Mesenchymal stem cell (in vitro differentiated cells and primary cell): Measurements from ENCODE around the gene TBL1X.

Experiments used
- DNase-seq: peaks from one replicate; pipeline ENCODE4 v3.0.0-alpha.2; 2013
- H2AFZ ChIP-seq: one replicate; pipeline ENCODE4 v1.6.1; 2013; ENCODE audit warnings: low read depth, mild to moderate bottlenecking, control low read depth, inconsistent platforms, low read length, moderate library complexity
- H2AK5ac ChIP-seq: 2 replicates; pipeline ENCODE4 v1.6.1; 2013; ENCODE audit warnings: low read length, moderate library complexity, mild to moderate bottlenecking, inconsistent platforms; ENCODE audit not compliant: severe bottlenecking
- H2BK120ac ChIP-seq: one replicate; pipeline ENCODE4 v1.6.1; 2013; ENCODE audit warnings: low read depth, mild to moderate bottlenecking, inconsistent platforms, low read length, moderate library complexity
- H2BK12ac ChIP-seq, 2 experiments: one replicate each; pipeline ENCODE4 v1.6.1; 2013; ENCODE audit warnings: inconsistent platforms in 2 of 2, low read length in 2 of 2, mild to moderate bottlenecking in 2 of 2, moderate library complexity in 2 of 2, control low read depth in 1 of 2
- H2BK15ac ChIP-seq: one replicate; pipeline ENCODE4 v1.6.1; 2013; ENCODE audit warnings: mild to moderate bottlenecking, low read depth, inconsistent platforms; ENCODE audit not compliant: poor library complexity, severe bottlenecking
- H2BK5ac ChIP-seq: 2 replicates; pipeline ENCODE4 v1.6.1; 2013; ENCODE audit warnings: low read depth, mild to moderate bottlenecking, low read length, control low read depth, inconsistent platforms; ENCODE audit not compliant: poor library complexity, severe bottlenecking
- H3K14ac ChIP-seq, 2 experiments: one replicate each; pipeline ENCODE4 v1.6.1; 2013; ENCODE audit warnings: inconsistent platforms in 2 of 2, low read length in 2 of 2, control low read depth in 1 of 2, mild to moderate bottlenecking in 1 of 2, moderate library complexity in 1 of 2
- H3K18ac ChIP-seq, 2 experiments: one replicate each; pipeline ENCODE4 v1.6.1; 2013; ENCODE audit warnings: inconsistent platforms in 2 of 2, low read length in 2 of 2, control low read depth in 1 of 2, low read depth in 1 of 2, mild to moderate bottlenecking in 1 of 2
- H3K23ac ChIP-seq, 2 experiments: one replicate each; pipeline ENCODE4 v1.6.1; 2013; ENCODE audit warnings: inconsistent platforms in 2 of 2, low read length in 2 of 2, mild to moderate bottlenecking in 2 of 2, moderate library complexity in 2 of 2, control low read depth in 1 of 2
- H3K27ac ChIP-seq: 2 replicates; pipeline ENCODE4 v1.5.1; 2013; ENCODE audit warnings: mild to moderate bottlenecking, moderate library complexity, low read length, control low read depth, inconsistent platforms; ENCODE audit not compliant: poor library complexity, severe bottlenecking
- H3K27me3 ChIP-seq, 2 experiments: 2 replicates each; pipeline versions ENCODE4 v1.6.1 to v1.7.0; 2013; ENCODE audit warnings: low read length in 2 of 2, mild to moderate bottlenecking in 2 of 2, moderate library complexity in 2 of 2, control low read depth in 1 of 2, inconsistent platforms in 1 of 2; ENCODE audit not compliant: control insufficient read depth in 1 of 2, insufficient read depth in 1 of 2
- H3K36me3 ChIP-seq, 2 experiments: 2 replicates each; pipeline versions ENCODE4 v1.6.1 to v1.7.0; 2013; ENCODE audit warnings: low read length in 2 of 2, control low read depth in 1 of 2, inconsistent platforms in 1 of 2, low read depth in 1 of 2, mild to moderate bottlenecking in 1 of 2; ENCODE audit not compliant: insufficient read depth in 2 of 2, control insufficient read depth in 1 of 2
- H3K4ac ChIP-seq, 2 experiments: one replicate each; pipeline ENCODE4 v1.6.1; 2013; ENCODE audit warnings: inconsistent platforms in 2 of 2, low read length in 2 of 2, mild to moderate bottlenecking in 2 of 2, moderate library complexity in 2 of 2, control low read depth in 1 of 2, low read depth in 1 of 2
- H3K4me1 ChIP-seq: 2 replicates; pipeline ENCODE4 v1.6.1; 2013; ENCODE audit warnings: low read depth, low read length, control low read depth; ENCODE audit not compliant: control insufficient read depth, insufficient read depth
- H3K4me2 ChIP-seq: 2 replicates; pipeline ENCODE4 v1.6.1; 2013; ENCODE audit warnings: low read length, mild to moderate bottlenecking, inconsistent platforms; ENCODE audit not compliant: poor library complexity, severe bottlenecking
- H3K4me3 ChIP-seq, 2 experiments: 2 replicates each; pipeline versions ENCODE4 v1.5.1 to v1.7.0; 2013; ENCODE audit warnings: low read length in 2 of 2, mild to moderate bottlenecking in 2 of 2, control low read depth in 1 of 2, low read depth in 1 of 2; ENCODE audit not compliant: insufficient read depth in 1 of 2
- H3K79me1 ChIP-seq: replicated peaks from 2 replicates; pipeline ENCODE4 v1.6.1; 2013; ENCODE audit warnings: mild to moderate bottlenecking, control low read depth, low read length, inconsistent platforms; ENCODE audit not compliant: poor library complexity, severe bottlenecking
- H3K9ac ChIP-seq: 2 replicates; pipeline ENCODE4 v1.7.0; 2013; ENCODE audit warnings: mild to moderate bottlenecking, low read length, moderate library complexity
- H3K9me3 ChIP-seq: 2 replicates; pipeline ENCODE4 v1.7.0; 2013; ENCODE audit warnings: mild to moderate bottlenecking, low read length; ENCODE audit not compliant: control insufficient read depth
- H4K8ac ChIP-seq: one replicate; pipeline ENCODE4 v1.6.1; 2013; ENCODE audit warnings: inconsistent platforms, mild to moderate bottlenecking, low read length, moderate library complexity
- H4K91ac ChIP-seq: one replicate; pipeline ENCODE4 v1.6.1; 2013; ENCODE audit warnings: mild to moderate bottlenecking, low read length, inconsistent platforms
- WGBS: methylation state at CpG from one replicate; pipeline ENCODE4 v1.1.7; 2013; ENCODE audit warnings: mixed read lengths; 5-methylcytosine and 5-hydroxymethylcytosine counted together

The TBL1X gene

DNA sequence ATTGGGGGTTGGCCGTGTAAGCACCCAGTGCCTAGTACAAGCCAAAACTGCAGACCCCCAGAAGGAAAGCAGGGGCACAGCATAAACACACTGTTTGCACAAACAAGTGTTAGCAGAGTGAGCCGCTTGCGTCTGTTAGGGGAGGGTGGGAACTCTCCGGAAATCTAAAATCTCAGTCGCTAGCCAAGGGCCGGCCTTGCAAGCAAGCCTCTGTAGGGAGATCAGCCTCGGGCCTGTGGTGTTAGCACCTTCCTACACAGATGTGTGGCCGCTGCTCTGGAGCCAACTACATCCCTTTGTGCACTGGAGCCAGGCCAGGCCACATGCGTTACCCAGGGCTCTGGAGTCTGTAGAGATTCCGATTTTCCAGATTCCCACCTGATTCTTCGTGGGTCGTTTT is 233.7 kb downstream of the TBL1X start:
- Histone ChIP-seq H2BK120ac (no peak overlapping the region), H3K27ac (no peak overlapping the region), H2AFZ (no peak overlapping the region), H4K8ac (no peak overlapping the region), H2BK12ac (no peak overlapping the region), H2BK5ac (no peak overlapping the region), H3K79me1 (peaks cover 3% of the 10 kb centered on the region), H4K91ac (no peak overlapping the region), H3K4me2 (no peak overlapping the region), H2AK5ac (no peak overlapping the region), H3K14ac (no peak overlapping the region), H3K4me3 (no peak overlapping the region), H3K23ac (no peak overlapping the region), H3K27me3 (no peaks in the 10 kb centered on the region), H3K18ac (no peak overlapping the region), H3K36me3 (peaks cover 13 to 57% of the 10 kb centered on the region in 2 experiments), H2BK15ac (no peak overlapping the region), H3K9ac (no peak overlapping the region), H3K4ac (no peak overlapping the region), H3K4me1 (no peaks in the 10 kb centered on the region), H3K9me3 (no peaks in the 10 kb centered on the region)
- DNase-seq = no peak
- WGBS = 96% methylated on average over 10 of the region's 12 CpGs

DNA sequence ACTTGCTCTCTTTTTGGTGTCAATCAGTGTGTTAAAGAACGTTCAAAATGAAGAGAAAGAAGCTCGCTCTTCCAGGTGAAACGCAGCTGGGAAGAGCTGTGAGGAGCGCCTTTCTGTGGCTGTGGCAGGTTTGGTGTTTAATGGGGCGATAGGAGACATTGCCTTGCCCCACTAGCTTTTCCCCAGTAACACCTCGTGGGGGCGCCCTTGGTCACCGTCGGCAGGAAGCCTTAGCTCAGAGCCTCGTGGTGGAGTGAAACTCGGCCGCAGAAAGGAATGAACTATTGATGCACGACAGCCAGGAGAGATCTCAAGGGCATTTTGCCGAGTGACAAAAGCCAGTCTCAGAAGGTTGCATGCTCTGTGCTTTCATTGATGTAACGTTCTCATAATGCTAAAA is 235.7 kb downstream of the TBL1X start:
- no peak overlapping the region for H4K91ac ChIP-seq
- H3K36me3 ChIP-seq = peaks cover 9 to 62% of the 10 kb centered on the region in 2 experiments
- no peaks in the 10 kb centered on the region for H3K4me1 ChIP-seq
- H3K4ac ChIP-seq = no peak overlapping the region
- H3K9ac ChIP-seq = no peak overlapping the region
- H3K9me3 ChIP-seq = no peaks in the 10 kb centered on the region
- H2AFZ ChIP-seq = no peak overlapping the region
- no peak overlapping the region for H2AK5ac ChIP-seq
- no peak overlapping the region for H4K8ac ChIP-seq
- H3K14ac ChIP-seq = no peak overlapping the region
- DNase-seq = no peak
- no peak overlapping the region for H3K4me2 ChIP-seq
- H2BK15ac ChIP-seq = no peak overlapping the region
- no peak overlapping the region for H3K18ac ChIP-seq
- no peaks in the 10 kb centered on the region for H3K27me3 ChIP-seq
- peaks cover 3% of the 10 kb centered on the region for H3K79me1 ChIP-seq
- no peak overlapping the region for H2BK5ac ChIP-seq
- WGBS = 92% methylated on average over 15 of the region's 15 CpGs
- no peak overlapping the region for H3K23ac ChIP-seq
- no peak overlapping the region for H2BK12ac ChIP-seq
- no peak overlapping the region for H2BK120ac ChIP-seq
- no peak overlapping the region for H3K4me3 ChIP-seq
- no peak overlapping the region for H3K27ac ChIP-seq

DNA sequence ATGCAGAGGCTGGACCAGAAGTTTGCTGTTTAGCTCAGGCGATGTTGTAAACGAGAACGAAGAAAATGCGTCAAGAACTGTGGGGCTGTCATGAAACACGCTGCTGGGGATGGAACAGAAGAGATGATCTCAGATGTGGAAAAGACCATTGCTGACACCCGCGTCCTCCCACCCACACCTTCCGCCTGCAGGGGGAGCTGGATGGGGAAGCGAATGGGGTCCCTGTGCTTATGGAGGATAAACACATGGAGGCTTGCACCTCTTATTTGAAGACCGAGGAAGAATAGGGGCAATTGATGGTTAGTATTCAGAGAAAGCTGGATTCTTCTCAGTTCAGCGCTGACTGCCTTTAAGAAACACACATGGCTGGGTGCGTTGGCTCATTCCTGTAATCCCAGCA is 236.9 kb downstream of the TBL1X start:
- H3K4me2 ChIP-seq = no peak overlapping the region
- H3K23ac ChIP-seq = no peak overlapping the region
- H3K14ac ChIP-seq = no peak overlapping the region
- H3K4ac ChIP-seq = no peak overlapping the region
- H4K8ac ChIP-seq = no peak overlapping the region
- no peak overlapping the region for H2BK15ac ChIP-seq
- H3K27me3 ChIP-seq = no peaks in the 10 kb centered on the region
- peaks cover 9 to 65% of the 10 kb centered on the region in 2 experiments for H3K36me3 ChIP-seq
- no peak overlapping the region for H4K91ac ChIP-seq
- no peak overlapping the region for H2BK120ac ChIP-seq
- no peak overlapping the region for H3K4me3 ChIP-seq
- 96% methylated on average over 12 of the region's 12 CpGs for WGBS
- H3K79me1 ChIP-seq = peaks cover 1% of the 10 kb centered on the region
- no peaks in the 10 kb centered on the region for H3K4me1 ChIP-seq
- H2AK5ac ChIP-seq = no peak overlapping the region
- no peak overlapping the region for H2BK5ac ChIP-seq
- no peak overlapping the region for H3K9ac ChIP-seq
- no peak for DNase-seq
- no peak overlapping the region for H2BK12ac ChIP-seq
- H3K27ac ChIP-seq = no peak overlapping the region
- H3K18ac ChIP-seq = no peak overlapping the region
- no peaks in the 10 kb centered on the region for H3K9me3 ChIP-seq
- H2AFZ ChIP-seq = no peak overlapping the region

DNA sequence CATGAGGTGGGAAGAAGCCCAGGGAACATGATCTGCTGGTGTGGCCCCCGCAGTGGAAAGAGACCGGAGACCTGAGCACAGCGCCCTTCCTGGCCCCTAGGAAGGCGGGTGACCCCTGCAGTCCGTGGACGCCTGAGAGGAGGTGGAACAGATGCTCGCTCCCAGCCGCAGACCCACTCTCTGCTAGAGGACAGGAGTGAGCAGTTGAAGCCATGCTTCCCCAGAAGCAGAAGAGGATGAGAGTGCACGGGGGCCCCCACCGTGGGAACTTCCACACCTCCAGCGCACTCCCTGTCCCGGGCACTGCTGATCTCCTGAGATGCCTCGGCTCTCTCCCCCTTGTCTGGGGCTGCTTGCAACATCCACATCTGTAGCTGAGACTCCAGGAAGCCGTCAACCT is 238.5 kb downstream of the TBL1X start:
- Histone ChIP-seq H3K36me3 (peaks cover 9 to 59% of the 10 kb centered on the region in 2 experiments), H3K4me3 (no peak overlapping the region), H4K8ac (no peak overlapping the region), H2BK5ac (no peak overlapping the region), H2AFZ (no peak overlapping the region), H3K4ac (no peak overlapping the region), H2AK5ac (no peak overlapping the region), H3K79me1 (no peaks in the 10 kb centered on the region), H2BK12ac (no peak overlapping the region), H3K9ac (no peak overlapping the region), H3K4me2 (no peak overlapping the region), H3K18ac (no peak overlapping the region), H3K27ac (no peak overlapping the region), H3K9me3 (no peaks in the 10 kb centered on the region), H3K14ac (no peak overlapping the region), H3K27me3 (no peaks in the 10 kb centered on the region), H3K23ac (no peak overlapping the region), H2BK15ac (no peak overlapping the region), H4K91ac (no peak overlapping the region), H2BK120ac (no peak overlapping the region), H3K4me1 (peaks cover 3% of the 10 kb centered on the region)
- WGBS = 98% methylated on average over 14 of the region's 14 CpGs
- no peak for DNase-seq
